Measurements from ENCODE around the gene HTT. TPM values are rescaled to one million over a fixed set of nuclear protein-coding genes. Genes with fewer than 3 reads are reported as not detected.

HTT gene
- total RNA-seq, 6 experiments from 2014 or later = 25.5 to 37.8 (median 30.3) TPM

- ATAC-seq = peak in 2 of 4 donors; percentile 0 to 22
- 1% methylated on average over 15 of the region's 60 CpGs for WGBS (ENCODE audit: insufficient coverage, low coverage, low lambda C conversion rate, missing lambda C conversion rate)
- intact Hi-C loops (cut with DNase I) = no loop called here
Measured at GRCh38 chr4:3074846-3075651, 568 bp downstream of the HTT start.

GRCh38 chr4:3075652-3075981 is 1.1 kb downstream of the HTT start:
- Histone ChIP-seq H3K4me3 (peak overlapping the region; percentile 77 to 93 (median 88)), H3K27me3 (no peaks in the 10 kb centered on the region), H3K9me3 (no peaks in the 10 kb centered on the region), H3K4me1 (peaks cover 0 to 38% (median 8%) of the 10 kb centered on the region in 4 donors), H3K36me3 (no peaks in the 10 kb centered on the region), H3K27ac (peak overlapping the region in 2 of 3 donors; percentile 65 to 73)
- TF ChIP-seq CTCF (IDR thresholded peaks at IDR 0.05) (no peak), POLR2A (IDR thresholded peaks at IDR 0.05) (no peak)
- no peak for DNase-seq
- intact Hi-C loops (cut with DNase I) = no loop called here
- 3% methylated on average over 6 of the region's 8 CpGs for WGBS (ENCODE audit: insufficient coverage, low coverage, low lambda C conversion rate, missing lambda C conversion rate)
- ATAC-seq = no peak

More at GRCh38 chr4:3074846-3075651, 568 bp downstream of the HTT start:
- Histone ChIP-seq H3K9me3 (no peaks in the 10 kb centered on the region), H3K27ac (peak overlapping the region; percentile 65 to 78 (median 73)), H3K27me3 (no peaks in the 10 kb centered on the region), H3K4me1 (peaks cover 0 to 43% (median 11%) of the 10 kb centered on the region in 4 donors), H3K4me3 (peak overlapping the region; percentile 77 to 93 (median 88)), H3K36me3 (no peaks in the 10 kb centered on the region)
- TF ChIP-seq CTCF (IDR thresholded peaks at IDR 0.05) = no peak
- TF ChIP-seq POLR2A (IDR thresholded peaks at IDR 0.05) = peak; percentile 32
- DNase-seq = peak; percentile 56 to 71 (median 67)

DNA sequence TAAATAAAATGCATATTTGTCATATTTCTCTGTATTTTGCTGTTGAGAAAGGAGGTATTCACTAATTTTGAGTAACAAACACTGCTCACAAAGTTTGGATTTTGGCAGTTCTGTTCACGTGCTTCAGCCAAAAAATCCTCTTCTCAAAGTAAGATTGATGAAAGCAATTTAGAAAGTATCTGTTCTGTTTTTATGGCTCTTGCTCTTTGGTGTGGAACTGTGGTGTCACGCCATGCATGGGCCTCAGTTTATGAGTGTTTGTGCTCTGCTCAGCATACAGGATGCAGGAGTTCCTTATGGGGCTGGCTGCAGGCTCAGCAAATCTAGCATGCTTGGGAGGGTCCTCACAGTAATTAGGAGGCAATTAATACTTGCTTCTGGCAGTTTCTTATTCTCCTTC is 3.3 kb downstream of the HTT start:
- TF ChIP-seq POLR2A (IDR thresholded peaks at IDR 0.05) (no peak), CTCF (IDR thresholded peaks at IDR 0.05) (no peak)
- Histone ChIP-seq H3K36me3 (no peaks in the 10 kb centered on the region), H3K4me1 (peaks cover 0 to 26% (median 2%) of the 10 kb centered on the region in 4 donors), H3K9me3 (no peaks in the 10 kb centered on the region), H3K27ac (no peak overlapping the region), H3K4me3 (no peak overlapping the region), H3K27me3 (no peaks in the 10 kb centered on the region)
- intact Hi-C loops (cut with DNase I) = no loop called here
- ATAC-seq (no peak), DNase-seq (no peak)
- WGBS (ENCODE audit: insufficient coverage, low coverage, low lambda C conversion rate, missing lambda C conversion rate) = 70% methylated on average over 2 of the region's 2 CpGs

GRCh38 chr4:3079694-3080123 is 5.2 kb downstream of the HTT start:
- Histone ChIP-seq H3K27ac (no peak overlapping the region), H3K27me3 (no peaks in the 10 kb centered on the region), H3K4me1 (peaks cover 0 to 22% (median 2%) of the 10 kb centered on the region in 4 donors), H3K36me3 (no peaks in the 10 kb centered on the region), H3K4me3 (no peak overlapping the region), H3K9me3 (no peaks in the 10 kb centered on the region)
- no peak for TF ChIP-seq POLR2A (IDR thresholded peaks at IDR 0.05)
- TF ChIP-seq CTCF (IDR thresholded peaks at IDR 0.05) = no peak
- intact Hi-C loops (cut with DNase I) = no loop called here
- peak in 1 of 4 donors; percentile 10 for ATAC-seq
- DNase-seq = no peak
- 77% methylated on average over 5 of the region's 6 CpGs for WGBS (ENCODE audit: insufficient coverage, low coverage, low lambda C conversion rate, missing lambda C conversion rate)
